ENCODE data around the gene SEPTIN5. TPM values are rescaled to one million over a fixed set of nuclear protein-coding genes. Genes with fewer than 3 reads are reported as not detected.

Gene SEPTIN5
- total and polyA plus RNA-seq, 9 of the 15 experiments (the other 6 are each of a cell fraction or from before 2014, with no cell fraction given): 0.03 to 195 (median 119) TPM

DNA sequence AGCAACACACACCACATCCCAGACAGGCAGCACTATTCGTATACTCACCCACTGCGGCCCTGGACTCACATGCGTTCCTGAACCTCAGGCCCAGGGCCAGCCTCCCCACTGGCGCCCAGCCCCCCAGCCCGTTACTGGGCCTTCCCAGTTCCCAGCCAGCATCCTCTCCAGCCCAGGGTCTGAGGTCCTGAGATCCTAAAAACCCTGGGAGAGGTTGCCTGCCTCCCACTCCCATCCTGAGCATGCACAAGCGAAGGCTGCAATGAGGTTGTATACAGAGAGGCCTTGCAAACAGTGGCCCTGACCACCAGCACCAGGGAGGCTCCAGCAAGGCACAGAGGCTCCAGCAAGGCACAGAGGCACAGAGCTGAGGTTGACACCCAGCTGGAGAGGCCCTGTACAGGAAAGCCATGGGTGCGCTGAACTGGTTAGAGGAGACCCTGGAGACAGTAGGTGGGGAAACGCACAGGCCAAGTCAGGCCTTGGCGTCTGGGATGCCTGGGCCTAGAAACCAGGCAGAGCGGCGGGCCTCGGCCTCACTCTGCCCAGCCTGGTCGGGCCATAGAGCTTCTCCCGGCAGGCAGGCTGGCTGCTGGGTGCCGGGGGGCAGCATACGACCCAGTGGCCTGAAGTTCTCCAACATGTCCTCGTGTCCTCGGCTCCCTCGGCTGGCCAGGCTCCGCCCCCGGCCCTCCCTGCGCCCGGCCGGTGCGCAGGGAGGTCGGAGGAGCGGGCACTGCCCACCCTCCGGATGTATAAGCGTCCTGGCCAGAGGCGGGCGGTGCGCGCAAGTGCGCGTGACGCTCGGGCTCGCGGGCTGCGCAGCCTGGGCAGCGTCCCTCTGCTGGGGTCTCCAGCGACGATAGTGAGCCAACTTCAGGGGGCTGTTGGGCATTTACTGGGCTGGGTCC is 43.9 kb downstream of the SEPTIN5 start (continued):
- peak; percentile 98 for TF ChIP-seq HNRNPL (IDR thresholded peaks at IDR 0.05; ENCODE audit: low read depth, low read length)
- no peak for TF ChIP-seq ZNF431 (CRISPR knock-in tag; IDR thresholded peaks at IDR 0.05)
- TF ChIP-seq ZNF785 (CRISPR knock-in tag; IDR thresholded peaks at IDR 0.05): no peak
- 0 out of 2 replicates have a peak, but pooled peaks have one; percentile 15 for TF ChIP-seq JUNB (CRISPR knock-in tag; conservative IDR thresholded peaks at IDR 0.05)
- TF ChIP-seq HMGN3 (IDR thresholded peaks at IDR 0.05; ENCODE audit: borderline replicate concordance, extremely low read depth, insufficient read length, low read depth, low read length): peak; percentile 13
- peak; percentile 21 for TF ChIP-seq ZNF699 (CRISPR knock-in tag; IDR thresholded peaks at IDR 0.05; ENCODE audit: insufficient replicate concordance)
- 0 out of 2 replicates have a peak, but pooled peaks have one; percentile 5 for TF ChIP-seq POLR2G (IDR thresholded peaks at IDR 0.05; ENCODE audit: low read depth, low read length)

DNA sequence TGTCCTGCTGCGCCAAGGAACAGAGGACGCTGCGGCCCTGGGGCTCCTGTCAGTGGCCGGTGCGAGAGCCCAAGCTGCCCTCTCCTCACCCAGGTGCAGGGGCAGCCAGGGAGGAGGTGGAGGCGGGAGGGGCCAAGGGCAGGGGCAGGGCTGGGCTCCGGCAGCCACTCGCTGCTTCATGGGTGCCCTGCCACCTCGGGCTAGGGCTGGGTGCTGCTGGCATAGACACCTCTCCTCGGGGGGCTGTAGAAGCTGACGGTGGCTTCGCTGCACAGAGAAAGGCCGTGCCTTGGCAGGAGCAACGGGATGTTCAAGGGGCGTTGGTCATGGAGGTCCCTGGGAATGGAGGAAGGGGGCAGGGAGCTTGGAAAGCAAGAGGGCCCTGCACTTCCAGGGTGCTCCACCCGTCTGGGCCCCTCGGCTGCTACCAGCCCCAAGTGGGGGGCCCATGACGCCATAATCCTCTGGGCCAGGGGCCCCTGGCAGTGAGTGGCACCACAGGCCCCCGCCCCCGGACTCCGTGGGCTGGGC is 44.7 kb downstream of the SEPTIN5 start:
- Histone ChIP-seq H2AFZ (ENCODE audit: low read depth, low read length) (no peak overlapping the region), H3K27ac (ENCODE audit: extremely low read depth, low read depth, low read length) (no peak overlapping the region), H4K20me1 (replicated peaks; ENCODE audit: control insufficient read depth, insufficient read depth, low read length) (peaks cover 37% of the 10 kb centered on the region), H3K36me3 (ENCODE audit: control insufficient read depth, insufficient read depth, low read length) (no peaks in the 10 kb centered on the region), H3K79me2 (ENCODE audit: control insufficient read depth, insufficient read depth, low read length) (peaks cover 25% of the 10 kb centered on the region), H3K9me1 (ENCODE audit: control insufficient read depth, insufficient read depth, low read length) (peaks cover 9% of the 10 kb centered on the region), H3K4me1 (replicated peaks in 1 of 2; ENCODE audit: control insufficient read depth in 2 of 2, insufficient read depth in 2 of 2, low read length in 2 of 2) (peaks cover 24 to 97% of the 10 kb centered on the region in 2 experiments; a peak in 4 of 5 replicates), H3K4me3 (no peak overlapping the region), H3K4me2 (ENCODE audit: insufficient read depth, low read length) (no peak overlapping the region), H3K9me3 (replicated peaks; ENCODE audit: control insufficient read depth, insufficient read depth, low read depth, low read length) (no peaks in the 10 kb centered on the region), H3K27me3 (ENCODE audit: control insufficient read depth in 2 of 2, insufficient read depth in 2 of 2, low read length in 2 of 2) (peaks cover 36 to 55% of the 10 kb centered on the region in 2 experiments; a peak in 4 of 5 replicates), H3K9ac (ENCODE audit: insufficient read depth in 1 of 2, low read depth in 2 of 2, low read length in 2 of 2) (peak overlapping the region in 1 of 2 experiments; percentile 10; a peak in 1 of 4 replicates)
- intact Hi-C loops (cut with micrococcal nuclease) (loop anchor here (5.0 kb wide), 1 partner anchor 133 kb away; no protein-coding TSS in a partner anchor), in situ Hi-C loops (cut with MboI) (no loop called here)
- ChIA-PET CTCF (ENCODE audit: low intra/inter-chr PET ratio) (interaction anchor here (0.6 to 1.5 kb wide), 3 partner anchors 11 to 731 kb away, joined by 3 to 4 read pairs (median 4); no protein-coding TSS in a partner anchor), POLR2A (interaction anchor here (0.8 to 1.1 kb wide), 5 partner anchors 8 to 173 kb away, joined by 3 to 6 read pairs (median 3); no protein-coding TSS in a partner anchor)
- FAIRE-seq (no peak), DNase-seq (ENCODE audit: extremely low read depth in 1 of 4, low spot score in 3 of 4) (no peak), ATAC-seq (no peak)
- BruUV-seq (replicated peaks): no TSS peak
- 43% methylated on average over 21 of the region's 21 CpGs for WGBS (ENCODE audit: insufficient coverage, low coverage, missing lambda C conversion rate)
- 0 out of 2 replicates have a peak, but pooled peaks have one; percentile 3 for TF ChIP-seq ZBTB7A (IDR thresholded peaks at IDR 0.05; ENCODE audit: borderline replicate concordance, control insufficient read depth, low read depth, low read length)
- 0 out of 2 replicates have a peak, but pooled peaks have one; percentile 2 for TF ChIP-seq ZNF184 (CRISPR knock-in tag; IDR thresholded peaks at IDR 0.05)
- no peak for TF ChIP-seq NFXL1 (CRISPR knock-in tag; IDR thresholded peaks at IDR 0.05)
- TF ChIP-seq SETDB1 (IDR thresholded peaks at IDR 0.05; ENCODE audit: low read length): peak; percentile 14
- 0 out of 2 replicates have a peak, but pooled peaks have one; percentile 16 for TF ChIP-seq POLR2G (IDR thresholded peaks at IDR 0.05; ENCODE audit: low read depth, low read length)
- TF ChIP-seq GTF2E2 (tag; IDR thresholded peaks at IDR 0.05): no peak
- TF ChIP-seq RBM34 (IDR thresholded peaks at IDR 0.05; ENCODE audit: borderline replicate concordance, insufficient read depth, low read length): no peak
- TF ChIP-seq, protein P1, sequence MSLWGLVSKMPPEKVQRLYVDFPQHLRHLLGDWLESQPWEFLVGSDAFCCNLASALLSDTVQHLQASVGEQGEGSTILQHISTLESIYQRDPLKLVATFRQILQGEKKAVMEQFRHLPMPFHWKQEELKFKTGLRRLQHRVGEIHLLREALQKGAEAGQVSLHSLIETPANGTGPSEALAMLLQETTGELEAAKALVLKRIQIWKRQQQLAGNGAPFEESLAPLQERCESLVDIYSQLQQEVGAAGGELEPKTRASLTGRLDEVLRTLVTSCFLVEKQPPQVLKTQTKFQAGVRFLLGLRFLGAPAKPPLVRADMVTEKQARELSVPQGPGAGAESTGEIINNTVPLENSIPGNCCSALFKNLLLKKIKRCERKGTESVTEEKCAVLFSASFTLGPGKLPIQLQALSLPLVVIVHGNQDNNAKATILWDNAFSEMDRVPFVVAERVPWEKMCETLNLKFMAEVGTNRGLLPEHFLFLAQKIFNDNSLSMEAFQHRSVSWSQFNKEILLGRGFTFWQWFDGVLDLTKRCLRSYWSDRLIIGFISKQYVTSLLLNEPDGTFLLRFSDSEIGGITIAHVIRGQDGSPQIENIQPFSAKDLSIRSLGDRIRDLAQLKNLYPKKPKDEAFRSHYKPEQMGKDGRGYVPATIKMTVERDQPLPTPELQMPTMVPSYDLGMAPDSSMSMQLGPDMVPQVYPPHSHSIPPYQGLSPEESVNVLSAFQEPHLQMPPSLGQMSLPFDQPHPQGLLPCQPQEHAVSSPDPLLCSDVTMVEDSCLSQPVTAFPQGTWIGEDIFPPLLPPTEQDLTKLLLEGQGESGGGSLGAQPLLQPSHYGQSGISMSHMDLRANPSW (CRISPR knock-in tag; IDR thresholded peaks at IDR 0.05): 0 out of 2 replicates have a peak, but pooled peaks have one; percentile 8
- 0 out of 2 replicates have a peak, but pooled peaks have one; percentile 25 for TF ChIP-seq EGR1 (conservative IDR thresholded peaks at IDR 0.05)
